Measurements from ENCODE around the gene RCC1. TPM values are rescaled to one million over a fixed set of nuclear protein-coding genes. Genes with fewer than 3 reads are reported as not detected.
"Not testable (repeated sequence)": the region's sequence is repeated elsewhere in the genome, so short reads cannot be mapped to it uniquely, and the experiment has no call there.

Gene RCC1
- total RNA-seq, 1 donor from 2014 or later: 46.6 TPM

GRCh38 chr1:28545246-28545628, 39.4 kb downstream of the RCC1 start:
- DNase-seq (ENCODE audit: low read depth in 2 of 2): no peak

- no peak for DNase-seq (ENCODE audit: low read depth in 2 of 2)
Measured at GRCh38 chr1:28548318-28548717, 42.5 kb downstream of the RCC1 start.

- no peak for DNase-seq (ENCODE audit: low read depth in 2 of 2)
Measured at GRCh38 chr1:28551381-28551780, 45.5 kb downstream of the RCC1 start.

GRCh38 chr1:28552758-28553663, 47.2 kb downstream of the RCC1 start, which contains the start of gene TRNAU1AP:
Gene TRNAU1AP (plus strand): TSS chr1:28553085. CDS start chr1:28553111, 26 bp downstream.
- peak; percentile 98 for DNase-seq (ENCODE audit: low read depth in 2 of 2)

- DNase-seq (ENCODE audit: low read depth in 2 of 2): no peak
Measured at GRCh38 chr1:28560886-28561285, 55.0 kb downstream of the RCC1 start.

- DNase-seq (ENCODE audit: low read depth in 2 of 2): no peak
Measured at GRCh38 chr1:28564310-28564709, 58.5 kb downstream of the RCC1 start.

- DNase-seq (ENCODE audit: low read depth in 2 of 2): no peak
Measured at GRCh38 chr1:28565040-28565439, 59.2 kb downstream of the RCC1 start.

- no peak for DNase-seq (ENCODE audit: low read depth in 2 of 2)
Measured at GRCh38 chr1:28565726-28566125, 59.9 kb downstream of the RCC1 start.

GRCh38 chr1:28566931-28567330, 61.1 kb downstream of the RCC1 start:
- no peak for DNase-seq (ENCODE audit: low read depth in 2 of 2)

GRCh38 chr1:28571911-28572310, 66.1 kb downstream of the RCC1 start:
- DNase-seq (ENCODE audit: low read depth in 2 of 2): no peak

- DNase-seq (ENCODE audit: low read depth in 2 of 2): not testable (repeated sequence)
Measured at GRCh38 chr1:28572891-28573290, 67.0 kb downstream of the RCC1 start.

- DNase-seq (ENCODE audit: low read depth in 2 of 2): no peak
Measured at GRCh38 chr1:28573564-28573963, 67.7 kb downstream of the RCC1 start.

- no peak for DNase-seq (ENCODE audit: low read depth in 2 of 2)
Measured at GRCh38 chr1:28577052-28577678, 71.3 kb downstream of the RCC1 start.

GRCh38 chr1:28577738-28578536, 72.1 kb downstream of the RCC1 start:
- no peak for DNase-seq (ENCODE audit: low read depth in 2 of 2)

GRCh38 chr1:28578696-28579218, 72.9 kb downstream of the RCC1 start:
- no peak for DNase-seq (ENCODE audit: low read depth in 2 of 2)

GRCh38 chr1:28579401-28579800, 73.6 kb downstream of the RCC1 start:
- no peak for DNase-seq (ENCODE audit: low read depth in 2 of 2)

- DNase-seq (ENCODE audit: low read depth in 2 of 2): peak; percentile 61 to 64
Measured at GRCh38 chr1:28580722-28581530, 75.1 kb downstream of the RCC1 start.

GRCh38 chr1:28581531-28582247, 75.8 kb downstream of the RCC1 start:
- DNase-seq (ENCODE audit: low read depth in 2 of 2): peak; percentile 96 to 97

- DNase-seq (ENCODE audit: low read depth in 2 of 2): peak; percentile 30 to 40
Measured at GRCh38 chr1:28582248-28582615, 76.4 kb downstream of the RCC1 start.

Measured in lung microvascular endothelial cell (primary cell).